ENCODE measurements around the gene ZNF592. TPM values are rescaled to one million over a fixed set of nuclear protein-coding genes. Genes with fewer than 3 reads are reported as not detected.

ZNF592 gene
- total and polyA plus RNA-seq, 9 of the 15 experiments (the other 6 are each of a cell fraction or from before 2014, with no cell fraction given), result 0.88 to 23.8 (median 7.4) TPM

DNA sequence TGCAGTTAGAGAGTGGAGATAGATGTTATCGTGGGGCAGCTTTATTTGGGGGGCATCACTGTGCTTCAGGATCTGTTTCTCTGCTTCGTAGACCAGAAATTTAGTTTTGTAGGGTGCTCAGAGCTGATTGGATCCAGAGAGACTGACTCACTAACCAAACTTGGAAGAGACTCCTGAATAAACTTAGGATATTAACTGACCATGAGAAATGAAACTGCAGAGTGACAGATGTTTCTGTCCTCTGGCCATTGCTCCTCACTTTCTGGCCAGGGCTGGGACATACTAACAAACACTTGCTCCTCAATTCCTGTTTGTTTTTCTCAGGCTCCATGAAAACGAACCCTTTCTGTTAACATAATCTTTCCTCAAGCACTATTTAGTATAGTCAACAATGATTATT, 4.3 kb downstream of the ZNF592 start:
- ChIA-PET POLR2A (interaction anchor here (1.1 kb wide), 4 partner anchors 8 to 36 kb away, joined by 3 to 5 read pairs (median 4); partner anchors contain the start of gene SEC11A), CTCF (ENCODE audit: low intra/inter-chr PET ratio) (no interaction called here)
- no peaks in the 10 kb centered on the region for H3K9me3 ChIP-seq (replicated peaks; ENCODE audit: control insufficient read depth, insufficient read depth, low read depth, low read length)
- no peak overlapping the region for H2AFZ ChIP-seq (ENCODE audit: low read depth, low read length)
- H3K9me1 ChIP-seq (ENCODE audit: control insufficient read depth, insufficient read depth, low read length), result no peaks in the 10 kb centered on the region
- H3K9ac ChIP-seq (ENCODE audit: insufficient read depth in 1 of 2, low read depth in 2 of 2, low read length in 2 of 2), result no peak overlapping the region
- no TSS peak for BruUV-seq (replicated peaks)
- H3K79me2 ChIP-seq (ENCODE audit: control insufficient read depth, insufficient read depth, low read length), result peaks cover 91% of the 10 kb centered on the region
- H3K4me1 ChIP-seq (replicated peaks in 1 of 2; ENCODE audit: control insufficient read depth in 2 of 2, insufficient read depth in 2 of 2, low read length in 2 of 2), result peaks cover 15 to 22% of the 10 kb centered on the region in 2 experiments; a peak in 4 of 5 replicates
- 53% methylated on average over 3 of the region's 3 CpGs for WGBS (ENCODE audit: insufficient coverage, low coverage, missing lambda C conversion rate)
- DNase-seq (ENCODE audit: extremely low read depth in 1 of 4, low spot score in 3 of 4) (no peak), ATAC-seq (no peak), FAIRE-seq (no peak)
- no peak overlapping the region for H3K4me3 ChIP-seq
- H3K4me2 ChIP-seq (ENCODE audit: insufficient read depth, low read length), result no peak overlapping the region
- intact Hi-C loops (cut with micrococcal nuclease) (loop anchor here (5.0 kb wide), 1 partner anchor 35 kb away; no protein-coding TSS in a partner anchor), in situ Hi-C loops (cut with MboI) (no loop called here)
- no peaks in the 10 kb centered on the region for H3K27me3 ChIP-seq (ENCODE audit: control insufficient read depth in 2 of 2, insufficient read depth in 2 of 2, low read length in 2 of 2)
- peaks cover 7% of the 10 kb centered on the region; the same call in 1 of the 2 replicates for H4K20me1 ChIP-seq (replicated peaks; ENCODE audit: control insufficient read depth, insufficient read depth, low read length)
- no peak overlapping the region for H3K27ac ChIP-seq (ENCODE audit: extremely low read depth, low read depth, low read length)
- peaks cover 17% of the 10 kb centered on the region; the same call in 2 of the 3 replicates for H3K36me3 ChIP-seq (ENCODE audit: control insufficient read depth, insufficient read depth, low read length)
- TF ChIP-seq DPF2 (IDR thresholded peaks at IDR 0.05), result no peak
- TF ChIP-seq HEY1 (CRISPR knock-in tag; IDR thresholded peaks at IDR 0.05; ENCODE audit: borderline replicate concordance), result no peak
- TF ChIP-seq PHF21A (IDR thresholded peaks at IDR 0.05; ENCODE audit: borderline replicate concordance, low read depth), result no peak
- TF ChIP-seq GATAD2B (IDR thresholded peaks at IDR 0.05; ENCODE audit: borderline replicate concordance), result no peak
- TF ChIP-seq YY1 (IDR thresholded peaks at IDR 0.05; ENCODE audit: borderline replicate concordance in 1 of 3, control insufficient read depth in 1 of 3, extremely low read depth in 1 of 3, insufficient read depth in 3 of 3, insufficient read length in 1 of 3, insufficient replicate concordance in 2 of 3, low read depth in 1 of 3, low read length in 2 of 3), result no peak
- no peak for TF ChIP-seq DACH1 (IDR thresholded peaks at IDR 0.05; ENCODE audit: partially characterized antibody)
- no peak for TF ChIP-seq ASH1L (IDR thresholded peaks at IDR 0.05; ENCODE audit: borderline replicate concordance, low read depth, partially characterized antibody)
- TF ChIP-seq ARID1B (IDR thresholded peaks at IDR 0.05), result no peak
- TF ChIP-seq, protein P1, sequence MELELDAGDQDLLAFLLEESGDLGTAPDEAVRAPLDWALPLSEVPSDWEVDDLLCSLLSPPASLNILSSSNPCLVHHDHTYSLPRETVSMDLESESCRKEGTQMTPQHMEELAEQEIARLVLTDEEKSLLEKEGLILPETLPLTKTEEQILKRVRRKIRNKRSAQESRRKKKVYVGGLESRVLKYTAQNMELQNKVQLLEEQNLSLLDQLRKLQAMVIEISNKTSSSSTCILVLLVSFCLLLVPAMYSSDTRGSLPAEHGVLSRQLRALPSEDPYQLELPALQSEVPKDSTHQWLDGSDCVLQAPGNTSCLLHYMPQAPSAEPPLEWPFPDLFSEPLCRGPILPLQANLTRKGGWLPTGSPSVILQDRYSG (tag; conservative IDR thresholded peaks at IDR 0.05; ENCODE audit: low read depth), result no peak
- TF ChIP-seq, protein P2, sequence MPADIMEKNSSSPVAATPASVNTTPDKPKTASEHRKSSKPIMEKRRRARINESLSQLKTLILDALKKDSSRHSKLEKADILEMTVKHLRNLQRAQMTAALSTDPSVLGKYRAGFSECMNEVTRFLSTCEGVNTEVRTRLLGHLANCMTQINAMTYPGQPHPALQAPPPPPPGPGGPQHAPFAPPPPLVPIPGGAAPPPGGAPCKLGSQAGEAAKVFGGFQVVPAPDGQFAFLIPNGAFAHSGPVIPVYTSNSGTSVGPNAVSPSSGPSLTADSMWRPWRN (IDR thresholded peaks at IDR 0.05; ENCODE audit: low read depth), result no peak
- TF ChIP-seq ZNF778 (CRISPR knock-in tag; IDR thresholded peaks at IDR 0.05), result no peak
- TF ChIP-seq, protein P3, sequence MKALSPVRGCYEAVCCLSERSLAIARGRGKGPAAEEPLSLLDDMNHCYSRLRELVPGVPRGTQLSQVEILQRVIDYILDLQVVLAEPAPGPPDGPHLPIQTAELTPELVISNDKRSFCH (CRISPR knock-in tag; IDR thresholded peaks at IDR 0.05), result no peak
- TF ChIP-seq, protein P3 (tag; IDR thresholded peaks at IDR 0.05), result no peak
- TF ChIP-seq, protein P4, sequence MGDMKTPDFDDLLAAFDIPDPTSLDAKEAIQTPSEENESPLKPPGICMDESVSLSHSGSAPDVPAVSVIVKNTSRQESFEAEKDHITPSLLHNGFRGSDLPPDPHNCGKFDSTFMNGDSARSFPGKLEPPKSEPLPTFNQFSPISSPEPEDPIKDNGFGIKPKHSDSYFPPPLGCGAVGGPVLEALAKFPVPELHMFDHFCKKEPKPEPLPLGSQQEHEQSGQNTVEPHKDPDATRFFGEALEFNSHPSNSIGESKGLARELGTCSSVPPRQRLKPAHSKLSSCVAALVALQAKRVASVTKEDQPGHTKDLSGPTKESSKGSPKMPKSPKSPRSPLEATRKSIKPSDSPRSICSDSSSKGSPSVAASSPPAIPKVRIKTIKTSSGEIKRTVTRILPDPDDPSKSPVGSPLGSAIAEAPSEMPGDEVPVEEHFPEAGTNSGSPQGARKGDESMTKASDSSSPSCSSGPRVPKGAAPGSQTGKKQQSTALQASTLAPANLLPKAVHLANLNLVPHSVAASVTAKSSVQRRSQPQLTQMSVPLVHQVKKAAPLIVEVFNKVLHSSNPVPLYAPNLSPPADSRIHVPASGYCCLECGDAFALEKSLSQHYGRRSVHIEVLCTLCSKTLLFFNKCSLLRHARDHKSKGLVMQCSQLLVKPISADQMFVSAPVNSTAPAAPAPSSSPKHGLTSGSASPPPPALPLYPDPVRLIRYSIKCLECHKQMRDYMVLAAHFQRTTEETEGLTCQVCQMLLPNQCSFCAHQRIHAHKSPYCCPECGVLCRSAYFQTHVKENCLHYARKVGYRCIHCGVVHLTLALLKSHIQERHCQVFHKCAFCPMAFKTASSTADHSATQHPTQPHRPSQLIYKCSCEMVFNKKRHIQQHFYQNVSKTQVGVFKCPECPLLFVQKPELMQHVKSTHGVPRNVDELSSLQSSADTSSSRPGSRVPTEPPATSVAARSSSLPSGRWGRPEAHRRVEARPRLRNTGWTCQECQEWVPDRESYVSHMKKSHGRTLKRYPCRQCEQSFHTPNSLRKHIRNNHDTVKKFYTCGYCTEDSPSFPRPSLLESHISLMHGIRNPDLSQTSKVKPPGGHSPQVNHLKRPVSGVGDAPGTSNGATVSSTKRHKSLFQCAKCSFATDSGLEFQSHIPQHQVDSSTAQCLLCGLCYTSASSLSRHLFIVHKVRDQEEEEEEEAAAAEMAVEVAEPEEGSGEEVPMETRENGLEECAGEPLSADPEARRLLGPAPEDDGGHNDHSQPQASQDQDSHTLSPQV (IDR thresholded peaks at IDR 0.05), result no peak
- TF ChIP-seq CHD1 (IDR thresholded peaks at IDR 0.05; ENCODE audit: low read length), result no peak
- TF ChIP-seq RFX5 (IDR thresholded peaks at IDR 0.05; ENCODE audit: low read depth, low read length), result no peak
- no peak for TF ChIP-seq HNRNPK (IDR thresholded peaks at IDR 0.05; ENCODE audit: low read depth, low read length, poor library complexity, severe bottlenecking)

All from K562 (cell line).